ENCODE results near the gene B3GNT5. TPM values are rescaled to one million over a fixed set of nuclear protein-coding genes. Genes with fewer than 3 reads are reported as not detected.

Gene B3GNT5
- total RNA-seq, 1 donor from 2014 or later: 19.9 TPM

DNA sequence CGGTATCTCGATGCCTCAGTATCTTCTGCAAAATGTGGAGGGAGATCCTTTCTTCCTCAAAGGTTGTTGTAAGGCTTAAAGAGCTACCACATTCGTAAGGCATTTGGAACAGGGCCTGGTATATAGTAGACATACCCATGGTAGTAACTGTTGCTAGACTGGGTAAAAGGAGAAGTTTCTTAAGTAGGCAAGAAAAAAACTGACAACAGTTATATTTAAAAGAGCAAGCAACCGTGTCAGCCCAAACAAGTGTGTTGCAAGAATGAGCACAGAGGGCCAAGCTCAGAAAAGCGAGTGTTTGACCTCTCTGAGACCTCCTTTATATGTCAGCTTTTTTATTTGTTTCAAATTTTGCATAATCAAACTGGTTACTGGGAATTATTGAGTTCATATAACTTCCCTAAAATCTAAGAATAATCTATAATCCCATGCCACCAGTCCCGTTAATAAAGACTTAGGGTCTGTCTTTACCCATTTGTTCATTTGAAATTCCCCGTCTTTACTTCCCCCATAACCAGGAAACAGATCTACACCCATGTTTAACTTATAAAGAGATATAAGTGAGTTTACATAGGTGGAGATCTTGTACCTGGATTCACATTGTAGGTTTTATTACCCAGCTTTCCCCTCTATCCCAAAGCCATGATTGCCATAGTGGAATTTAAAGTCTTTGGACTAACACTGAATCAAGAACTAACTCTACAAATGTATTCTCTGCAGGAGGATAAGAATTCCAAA, 7.3 kb downstream of the B3GNT5 start:
- TF ChIP-seq, protein P1, sequence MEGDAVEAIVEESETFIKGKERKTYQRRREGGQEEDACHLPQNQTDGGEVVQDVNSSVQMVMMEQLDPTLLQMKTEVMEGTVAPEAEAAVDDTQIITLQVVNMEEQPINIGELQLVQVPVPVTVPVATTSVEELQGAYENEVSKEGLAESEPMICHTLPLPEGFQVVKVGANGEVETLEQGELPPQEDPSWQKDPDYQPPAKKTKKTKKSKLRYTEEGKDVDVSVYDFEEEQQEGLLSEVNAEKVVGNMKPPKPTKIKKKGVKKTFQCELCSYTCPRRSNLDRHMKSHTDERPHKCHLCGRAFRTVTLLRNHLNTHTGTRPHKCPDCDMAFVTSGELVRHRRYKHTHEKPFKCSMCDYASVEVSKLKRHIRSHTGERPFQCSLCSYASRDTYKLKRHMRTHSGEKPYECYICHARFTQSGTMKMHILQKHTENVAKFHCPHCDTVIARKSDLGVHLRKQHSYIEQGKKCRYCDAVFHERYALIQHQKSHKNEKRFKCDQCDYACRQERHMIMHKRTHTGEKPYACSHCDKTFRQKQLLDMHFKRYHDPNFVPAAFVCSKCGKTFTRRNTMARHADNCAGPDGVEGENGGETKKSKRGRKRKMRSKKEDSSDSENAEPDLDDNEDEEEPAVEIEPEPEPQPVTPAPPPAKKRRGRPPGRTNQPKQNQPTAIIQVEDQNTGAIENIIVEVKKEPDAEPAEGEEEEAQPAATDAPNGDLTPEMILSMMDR (IDR thresholded peaks at IDR 0.05): no peak
- no peaks in the 10 kb centered on the region for H3K27me3 Mint-ChIP-seq (ENCODE audit: low read depth)
- DNase-seq (ENCODE audit: low spot score): no peak
- H3K4me3 Mint-ChIP-seq (ENCODE audit: unreplicated experiment): no peak overlapping the region
- no peak overlapping the region for H3K27ac Mint-ChIP-seq (ENCODE audit: unreplicated experiment)
- peaks cover 45% of the 10 kb centered on the region for H3K4me1 Mint-ChIP-seq (ENCODE audit: low read depth)
- no peaks in the 10 kb centered on the region for H3K9me3 Mint-ChIP-seq (ENCODE audit: low read depth)
- H3K36me3 Mint-ChIP-seq (ENCODE audit: low read depth): no peaks in the 10 kb centered on the region

DNA sequence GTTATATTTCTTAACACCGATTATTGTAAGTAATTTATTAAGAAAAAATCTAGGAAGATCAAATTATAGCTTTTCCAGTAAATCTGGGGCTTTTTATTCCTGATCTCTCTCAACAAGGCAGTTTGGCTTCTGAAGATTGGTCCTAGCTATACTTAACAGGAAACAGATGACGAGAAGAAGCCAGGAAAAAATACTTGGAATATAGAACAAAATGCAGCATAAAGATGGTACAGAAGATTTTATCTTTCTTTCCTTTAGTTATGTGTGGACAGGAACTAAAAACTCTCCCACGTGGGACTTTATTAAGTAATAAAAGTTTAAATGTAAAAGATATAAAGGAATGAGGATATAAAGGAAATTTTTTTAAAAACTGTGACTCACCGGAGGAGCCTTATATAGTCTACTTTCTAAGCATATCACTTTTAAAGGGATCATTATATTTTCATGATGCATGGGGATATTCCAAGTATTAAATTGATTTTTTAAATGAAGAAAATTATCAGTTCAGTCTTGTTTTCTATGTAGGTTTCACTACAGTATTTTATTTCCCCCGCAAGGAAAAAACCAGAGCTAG, 8.2 kb downstream of the B3GNT5 start:
- H3K27ac Mint-ChIP-seq (ENCODE audit: unreplicated experiment): no peak overlapping the region

DNA sequence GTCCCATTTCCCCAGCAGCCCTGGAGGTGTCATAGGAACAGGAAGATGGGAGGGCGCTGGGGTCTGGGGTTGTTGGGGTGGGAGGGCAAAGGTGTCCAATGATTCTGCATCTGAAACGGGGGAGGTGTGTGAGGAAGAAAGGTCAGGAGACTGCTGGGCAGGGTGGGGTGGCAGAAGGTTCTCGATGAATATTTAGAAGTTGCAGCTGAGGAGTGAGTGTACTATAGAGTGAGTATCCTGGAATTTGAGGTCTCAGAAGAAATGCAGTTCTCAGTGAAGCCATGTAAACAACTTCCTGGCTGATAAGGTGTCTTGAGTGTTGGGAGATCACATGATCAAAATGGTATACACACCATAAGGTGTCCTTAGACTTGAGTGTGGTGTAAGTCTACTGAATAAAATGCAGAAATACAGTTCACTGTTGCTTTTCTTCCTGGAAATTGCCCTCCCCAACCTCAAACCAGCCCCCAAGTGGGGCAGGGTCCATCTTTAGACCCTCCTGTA, 9.9 kb downstream of the B3GNT5 start:
- TF ChIP-seq, protein P1 (IDR thresholded peaks at IDR 0.05): no peak
- Mint-ChIP-seq H3K27ac (ENCODE audit: unreplicated experiment) (no peak overlapping the region), H3K27me3 (ENCODE audit: low read depth) (no peaks in the 10 kb centered on the region), H3K4me3 (ENCODE audit: unreplicated experiment) (no peak overlapping the region), H3K9me3 (ENCODE audit: low read depth) (no peaks in the 10 kb centered on the region), H3K4me1 (ENCODE audit: low read depth) (peaks cover 28% of the 10 kb centered on the region), H3K36me3 (ENCODE audit: low read depth) (no peaks in the 10 kb centered on the region)
- no peak for DNase-seq (ENCODE audit: low spot score)

More for the DNA sequence above, 8.2 kb downstream of the B3GNT5 start:
- H3K27me3 Mint-ChIP-seq (ENCODE audit: low read depth): no peaks in the 10 kb centered on the region
- H3K4me1 Mint-ChIP-seq (ENCODE audit: low read depth): peaks cover 41% of the 10 kb centered on the region
- H3K9me3 Mint-ChIP-seq (ENCODE audit: low read depth): no peaks in the 10 kb centered on the region
- H3K4me3 Mint-ChIP-seq (ENCODE audit: unreplicated experiment): no peak overlapping the region
- no peaks in the 10 kb centered on the region for H3K36me3 Mint-ChIP-seq (ENCODE audit: low read depth)
- DNase-seq (ENCODE audit: low spot score): no peak
- TF ChIP-seq, protein P1 (IDR thresholded peaks at IDR 0.05): no peak

DNA sequence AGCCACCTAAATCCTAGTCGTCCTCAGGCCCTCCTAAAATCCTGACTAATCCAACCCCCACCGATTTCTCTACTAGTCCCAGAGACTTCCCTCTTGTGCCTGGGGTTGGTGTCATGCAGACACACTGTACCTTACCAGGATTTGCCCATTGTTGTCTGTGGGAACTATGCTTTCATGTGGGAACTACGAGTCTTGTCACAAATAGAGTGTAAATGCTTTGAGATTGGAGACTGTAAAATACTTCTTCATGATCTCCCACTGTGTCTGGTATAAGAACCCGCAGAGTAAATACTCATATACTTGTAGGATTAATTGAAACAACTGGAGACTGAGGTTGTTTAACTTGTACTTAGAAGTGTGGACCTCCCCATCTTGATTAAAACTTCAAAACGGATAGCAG, 11.2 kb downstream of the B3GNT5 start:
- no peaks in the 10 kb centered on the region for H3K27me3 Mint-ChIP-seq (ENCODE audit: low read depth)

DNA sequence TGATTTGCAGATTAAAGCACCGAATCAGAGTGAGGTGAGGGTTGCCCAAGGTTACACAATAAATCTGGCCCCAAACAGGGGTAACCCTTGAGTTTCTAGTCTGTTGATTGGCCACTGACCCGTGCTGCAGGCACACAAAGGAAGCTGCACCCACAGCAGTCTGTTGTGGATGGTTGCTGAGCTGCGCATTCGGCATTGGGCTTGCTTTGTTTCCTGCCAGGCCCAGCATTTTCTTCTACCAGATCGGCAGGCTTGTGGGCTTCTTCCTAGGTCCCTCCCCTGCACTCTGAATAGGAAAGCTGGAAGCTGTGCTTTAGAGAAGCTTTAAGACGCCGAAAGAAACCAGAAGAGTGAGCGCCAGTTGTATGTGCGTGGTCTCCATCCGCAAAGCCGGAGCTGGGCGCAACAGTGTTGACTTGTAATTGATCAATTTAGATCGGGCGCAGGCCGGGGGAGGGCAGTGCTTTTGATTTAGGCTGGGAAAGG, 12.1 kb downstream of the B3GNT5 start:
- H3K27me3 Mint-ChIP-seq (ENCODE audit: low read depth): no peaks in the 10 kb centered on the region
- no peaks in the 10 kb centered on the region for H3K9me3 Mint-ChIP-seq (ENCODE audit: low read depth)
- peaks cover 18% of the 10 kb centered on the region for H3K4me1 Mint-ChIP-seq (ENCODE audit: low read depth)
- no peak overlapping the region for H3K27ac Mint-ChIP-seq (ENCODE audit: unreplicated experiment)
- peaks cover 4% of the 10 kb centered on the region for H3K36me3 Mint-ChIP-seq (ENCODE audit: low read depth)
- DNase-seq (ENCODE audit: low spot score): no peak
- TF ChIP-seq, protein P1 (IDR thresholded peaks at IDR 0.05): no peak
- no peak overlapping the region for H3K4me3 Mint-ChIP-seq (ENCODE audit: unreplicated experiment)

More for the DNA sequence above, 11.2 kb downstream of the B3GNT5 start:
- no peaks in the 10 kb centered on the region for H3K36me3 Mint-ChIP-seq (ENCODE audit: low read depth)
- TF ChIP-seq, protein P1 (IDR thresholded peaks at IDR 0.05): no peak
- no peak overlapping the region for H3K4me3 Mint-ChIP-seq (ENCODE audit: unreplicated experiment)
- DNase-seq (ENCODE audit: low spot score): no peak
- H3K9me3 Mint-ChIP-seq (ENCODE audit: low read depth): no peaks in the 10 kb centered on the region
- H3K4me1 Mint-ChIP-seq (ENCODE audit: low read depth): peaks cover 25% of the 10 kb centered on the region
- no peak overlapping the region for H3K27ac Mint-ChIP-seq (ENCODE audit: unreplicated experiment)
